Immature natural killer cell (primary cell): ENCODE measurements around the gene C12orf60. TPM values are rescaled to one million over a fixed set of nuclear protein-coding genes. Genes with fewer than 3 reads are reported as not detected.

Experiments used
- polyA plus RNA-seq, 3 donors: library from polyadenylated mRNA; unstranded; fragments of 300-500 nt; fragmentation: Illumina TruSeq; gene quantifications; one replicate each; pipeline ENCODE4 v1.2.3, GENCODE V29; 2021

Gene C12orf60
- polyA plus RNA-seq, 3 donors from 2014 or later = 0.57 to 1.1 TPM; not detected in 1

Other genes with a start within 250 kb of the C12orf60 start
- 1 to 10 TPM; 1.8 to 8.4 (median 7.0) TPM for gene PLBD1, start 235.8 kb upstream of the C12orf60 start, polyA plus RNA-seq
- not detected for gene GUCY2C, start 107.1 kb upstream of the C12orf60 start, polyA plus RNA-seq
- 10 to 100 TPM; 27.1 to 73.5 (median 47.5) TPM for gene WBP11, start 192 bp upstream of the C12orf60 start, polyA plus RNA-seq
- gene SMCO3, start 10.5 kb downstream of the C12orf60 start, polyA plus RNA-seq = under 1 TPM in 1 of 3 donors, not detected in 2; 0.10 TPM
- not detected for gene ART4, start 39.9 kb downstream of the C12orf60 start, polyA plus RNA-seq
- under 1 TPM in 1 of 3 donors, not detected in 2; 0.51 TPM for gene MGP, start 82.2 kb downstream of the C12orf60 start, polyA plus RNA-seq
- 1 to 10 TPM; 2.5 to 3.8 (median 3.8) TPM for gene ERP27, start 134.9 kb downstream of the C12orf60 start, polyA plus RNA-seq
- 1,000 to 10,000 TPM; 2,434 to 4,716 (median 2,863) TPM for gene ARHGDIB, start 157.9 kb downstream of the C12orf60 start, polyA plus RNA-seq
- gene PDE6H, start 169.4 kb downstream of the C12orf60 start, polyA plus RNA-seq = not detected